HG03439 (cell line): Measurements from ENCODE around the gene STK24.
"Not testable (repeated sequence)": the region's sequence is repeated elsewhere in the genome, so short reads cannot be mapped to it uniquely, and the experiment has no call there.

Experiments used
- ATAC-seq: cut with Tn5 transposase; IDR thresholded peaks from one replicate; pipeline ENCODE4 v1.9.1; 2021; ENCODE audit warnings: mild to moderate bottlenecking, moderate library complexity; ENCODE audit not compliant: unreplicated experiment

STK24 gene

GRCh38 chr13:98584668-98585397 is 7.9 kb upstream of the STK24 start:
- no peak for ATAC-seq

- no peak for ATAC-seq
Observed at GRCh38 chr13:98582947-98583346, 6.0 kb upstream of the STK24 start.

GRCh38 chr13:98581971-98582702 is 5.2 kb upstream of the STK24 start:
- ATAC-seq, result no peak

- no peak for ATAC-seq
Observed at GRCh38 chr13:98581381-98581780, 4.5 kb upstream of the STK24 start.

- ATAC-seq, result no peak
Observed at GRCh38 chr13:98580420-98580819, 3.5 kb upstream of the STK24 start.

GRCh38 chr13:98577836-98578285 is 954 bp upstream of the STK24 start:
- no peak for ATAC-seq

GRCh38 chr13:98576200-98576945 is 534 bp downstream of the STK24 start:
- ATAC-seq, result peak; percentile 33

GRCh38 chr13:98575904-98576199 is 1.1 kb downstream of the STK24 start:
- ATAC-seq, result no peak

- ATAC-seq, result no peak
Observed at GRCh38 chr13:98575009-98575903, 1.7 kb downstream of the STK24 start.

GRCh38 chr13:98571955-98572662 is 4.8 kb downstream of the STK24 start:
- no peak for ATAC-seq

- ATAC-seq, result peak; percentile 74
Observed at GRCh38 chr13:98570929-98571372, 6.0 kb downstream of the STK24 start.

- not testable (repeated sequence) for ATAC-seq
Observed at GRCh38 chr13:98569494-98570367, 7.2 kb downstream of the STK24 start.

- no peak for ATAC-seq
Observed at GRCh38 chr13:98568918-98569317, 8.0 kb downstream of the STK24 start.

- ATAC-seq, result no peak
Observed at GRCh38 chr13:98567140-98567539, 9.8 kb downstream of the STK24 start.

GRCh38 chr13:98565726-98566565 is 11.0 kb downstream of the STK24 start:
- no peak for ATAC-seq

- no peak for ATAC-seq
Observed at GRCh38 chr13:98564204-98564603, 12.7 kb downstream of the STK24 start.

GRCh38 chr13:98563071-98563470 is 13.8 kb downstream of the STK24 start:
- ATAC-seq, result no peak

GRCh38 chr13:98559169-98559568 is 17.7 kb downstream of the STK24 start:
- ATAC-seq, result no peak
